IPS-NIHi11 (cell line): Measurements from ENCODE around the gene RAB32.

Experiments
- DNase-seq: peaks from one replicate; pipeline ENCODE4 v3.0.0; 2012; ENCODE audit warnings: mixed read lengths, low spot score

RAB32 gene

GRCh38 chr6:146582857-146583256, 39.2 kb downstream of the RAB32 start:
- DNase-seq = no peak

DNA sequence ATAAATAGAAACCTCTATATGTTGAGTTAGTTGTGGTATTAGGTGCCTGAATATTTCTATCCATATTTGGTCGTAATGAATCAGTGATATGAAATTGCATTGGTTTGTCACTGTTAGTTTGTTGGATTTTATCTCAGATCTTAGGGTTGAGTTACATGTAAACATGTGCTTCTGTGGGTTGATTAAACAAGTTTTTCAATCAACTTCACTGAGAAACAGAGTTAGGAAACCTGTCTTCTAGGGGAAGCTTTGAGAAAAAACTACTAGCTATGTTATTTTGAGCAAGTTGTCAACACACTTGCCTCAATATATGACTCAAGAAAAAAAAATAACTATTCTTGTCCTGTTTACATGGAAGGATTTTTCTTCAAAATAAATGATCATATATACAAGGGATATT, 40.3 kb downstream of the RAB32 start:
- DNase-seq = no peak

- DNase-seq = no peak
These were observed 43.8 kb downstream of the RAB32 start for GRCh38 chr6:146587459-146587858.

GRCh38 chr6:146590492-146590891, 46.9 kb downstream of the RAB32 start:
- no peak for DNase-seq

DNA sequence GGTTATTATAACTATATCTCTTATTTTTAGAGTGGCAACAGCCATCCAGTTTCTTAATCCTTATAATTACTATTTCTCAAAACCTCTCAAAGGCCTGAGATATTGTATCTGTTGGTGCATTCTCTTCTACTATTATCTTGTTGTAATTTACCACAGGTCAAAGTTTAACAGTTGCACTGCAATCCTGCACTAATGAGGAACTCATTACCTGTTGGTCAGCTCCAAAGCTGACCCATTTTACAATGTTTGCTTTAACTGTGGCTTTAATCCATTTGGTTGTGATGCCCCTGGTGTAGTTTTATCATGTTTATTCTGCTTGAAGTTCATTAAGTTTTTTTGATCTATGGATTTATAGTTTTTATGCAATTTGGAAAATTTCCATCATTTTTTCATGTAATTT, 48.8 kb downstream of the RAB32 start:
- DNase-seq = no peak

GRCh38 chr6:146593986-146594385, 50.4 kb downstream of the RAB32 start:
- no peak for DNase-seq

DNA sequence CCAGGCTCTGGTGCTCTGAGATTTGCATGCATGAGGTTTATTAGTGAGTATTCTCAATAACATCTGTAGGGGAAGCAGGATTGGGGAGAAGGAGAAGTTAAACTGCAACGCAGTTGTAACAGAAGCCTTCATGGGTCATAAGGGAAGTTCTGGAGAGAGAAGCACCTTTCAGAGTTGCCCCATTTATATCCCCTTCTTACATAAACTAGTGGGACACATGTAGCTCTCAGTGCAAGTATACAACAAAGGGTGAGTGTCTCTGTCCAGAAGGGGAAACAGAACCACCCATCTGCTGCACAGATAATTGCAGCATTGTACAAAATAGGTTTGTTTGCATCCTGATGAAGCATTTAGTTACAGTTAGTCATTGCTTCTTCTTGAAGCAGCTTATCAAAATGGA, 50.9 kb downstream of the RAB32 start:
- no peak for DNase-seq

GRCh38 chr6:146595972-146596731, 52.5 kb downstream of the RAB32 start:
- no peak for DNase-seq

DNA sequence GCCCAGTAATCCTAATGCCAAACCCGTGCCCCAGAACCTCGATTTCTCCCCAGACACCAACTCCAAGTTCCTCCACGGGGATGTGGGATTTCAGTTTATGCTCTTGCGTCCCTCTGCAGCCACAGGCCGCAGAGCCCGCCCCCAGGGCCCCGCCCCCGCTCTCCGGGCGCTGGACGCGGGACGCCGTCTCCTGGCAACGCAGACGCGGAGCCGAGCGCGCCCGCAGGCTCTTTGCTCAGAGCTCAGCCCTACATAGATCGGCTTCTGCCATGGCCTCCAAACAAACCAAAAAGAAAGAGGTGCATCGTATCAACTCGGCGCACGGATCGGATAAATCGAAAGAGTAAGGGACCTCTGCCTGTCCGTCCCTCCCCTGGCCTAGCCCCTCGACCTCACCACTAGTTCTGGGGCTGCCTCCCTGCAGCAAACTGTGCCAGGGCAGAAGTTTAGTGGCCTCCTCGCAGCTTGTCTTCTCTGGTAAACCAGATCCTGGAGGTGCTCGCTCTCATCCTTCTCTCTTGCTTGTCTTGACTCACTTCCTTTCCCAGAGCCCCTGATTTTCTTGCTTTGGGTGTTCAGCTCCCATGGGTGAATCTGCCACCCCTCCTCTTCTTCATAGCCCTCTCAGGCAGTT, 55.3 kb downstream of the RAB32 start, which contains the start of gene ADGB:
ADGB (plus strand) TSS at position 201 of the 634 bp plus-strand sequence; CDS start at position 270, 69 bp downstream.
- DNase-seq = peak; percentile 83

- no peak for DNase-seq
These were observed 57.7 kb downstream of the RAB32 start for GRCh38 chr6:146601352-146601751.

- DNase-seq = no peak
These were observed 58.9 kb downstream of the RAB32 start for GRCh38 chr6:146602526-146602925.
